KMS-11 (cell line): Measurements from ENCODE around the gene TENM3.

ENCODE experiments used
- H2AFZ ChIP-seq: fragments of 200-600 bp; sonication (generic); 2 replicates; pipeline ENCODE4 v1.6.1; 2016; ENCODE audit warnings: antibody characterized with exemption, mixed run types, low read depth
- H3K27ac ChIP-seq: fragments of 200-600 bp; sonication (generic); 2 replicates; pipeline ENCODE4 v1.6.1; 2016; ENCODE audit warnings: mild to moderate bottlenecking, mixed run types
- H3K27me3 ChIP-seq: fragments of 200-600 bp; sonication (generic); 2 replicates; pipeline ENCODE4 v1.6.1; 2017; ENCODE audit warnings: mild to moderate bottlenecking, low read depth, mixed run types, moderate library complexity; ENCODE audit not compliant: insufficient read depth
- H3K36me3 ChIP-seq: fragments of 200-600 bp; sonication (generic); 2 replicates; pipeline ENCODE4 v1.6.1; 2017; ENCODE audit warnings: mild to moderate bottlenecking, mixed run types; ENCODE audit not compliant: insufficient read depth
- H3K4me1 ChIP-seq: fragments of 200-600 bp; sonication (generic); 2 replicates; pipeline ENCODE4 v1.6.1; 2016; ENCODE audit warnings: mild to moderate bottlenecking, low read depth, mixed run types; ENCODE audit not compliant: poor library complexity, severe bottlenecking
- H3K4me2 ChIP-seq: fragments of 200-600 bp; sonication (generic); 2 replicates; pipeline ENCODE4 v1.7.0; 2016; ENCODE audit warnings: mild to moderate bottlenecking, mixed run types
- H3K4me3 ChIP-seq: fragments of 200-600 bp; sonication (generic); IDR thresholded peaks from 2 replicates; pipeline ENCODE4 v1.6.1; 2017; ENCODE audit warnings: low read depth, low read length, mixed read lengths; ENCODE audit not compliant: insufficient read depth
- H3K79me2 ChIP-seq: fragments of 200-600 bp; sonication (generic); 2 replicates; pipeline ENCODE4 v1.6.1; 2016; ENCODE audit warnings: low read depth, mixed run types; ENCODE audit not compliant: insufficient read depth
- H3K9ac ChIP-seq: fragments of 200-600 bp; sonication (generic); 2 replicates; pipeline ENCODE4 v1.6.1; 2016; ENCODE audit warnings: mild to moderate bottlenecking, mixed run types
- H4K20me1 ChIP-seq: fragments of 200-600 bp; sonication (generic); 2 replicates; pipeline ENCODE4 v1.6.1; 2016; ENCODE audit warnings: mild to moderate bottlenecking, mixed run types; ENCODE audit not compliant: insufficient read depth
- TF ChIP-seq, protein P1 (sequence below): fragments of 200-600 bp; sonication (generic); conservative IDR thresholded peaks from 2 replicates; pipeline ENCODE4 v1.6.1; 2017; ENCODE audit warnings: low read depth, mild to moderate bottlenecking, antibody characterized with exemption, low read length, moderate library complexity, mixed read lengths

The TENM3 gene

DNA sequence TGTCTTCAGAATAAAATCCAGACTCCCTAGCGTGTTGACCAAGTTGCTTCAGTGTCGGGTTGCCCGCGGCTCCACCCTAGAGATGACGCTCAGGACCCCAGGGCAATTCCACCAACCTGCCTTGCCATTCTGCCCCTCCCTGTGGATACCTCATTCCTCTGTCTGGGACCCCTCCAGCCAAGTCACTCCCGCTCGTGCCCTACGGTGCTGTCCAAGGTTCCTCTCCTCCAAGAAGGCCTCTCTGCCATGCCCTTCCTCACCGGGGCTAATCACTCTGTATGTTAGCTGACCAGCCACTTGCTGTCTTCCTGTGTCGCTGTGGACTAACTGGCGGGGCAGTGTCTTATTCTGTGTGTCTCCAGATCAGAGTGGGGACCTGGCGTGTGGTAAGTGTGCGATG is 46.6 kb downstream of the TENM3 start:
- Histone ChIP-seq H3K9ac (no peak overlapping the region), H3K27ac (no peak overlapping the region), H3K4me3 (no peak overlapping the region), H3K79me2 (no peaks in the 10 kb centered on the region), H3K27me3 (no peaks in the 10 kb centered on the region), H3K36me3 (no peaks in the 10 kb centered on the region), H3K4me1 (peaks cover 3% of the 10 kb centered on the region), H4K20me1 (no peaks in the 10 kb centered on the region), H3K4me2 (no peak overlapping the region), H2AFZ (no peak overlapping the region)
- TF ChIP-seq, protein P1, sequence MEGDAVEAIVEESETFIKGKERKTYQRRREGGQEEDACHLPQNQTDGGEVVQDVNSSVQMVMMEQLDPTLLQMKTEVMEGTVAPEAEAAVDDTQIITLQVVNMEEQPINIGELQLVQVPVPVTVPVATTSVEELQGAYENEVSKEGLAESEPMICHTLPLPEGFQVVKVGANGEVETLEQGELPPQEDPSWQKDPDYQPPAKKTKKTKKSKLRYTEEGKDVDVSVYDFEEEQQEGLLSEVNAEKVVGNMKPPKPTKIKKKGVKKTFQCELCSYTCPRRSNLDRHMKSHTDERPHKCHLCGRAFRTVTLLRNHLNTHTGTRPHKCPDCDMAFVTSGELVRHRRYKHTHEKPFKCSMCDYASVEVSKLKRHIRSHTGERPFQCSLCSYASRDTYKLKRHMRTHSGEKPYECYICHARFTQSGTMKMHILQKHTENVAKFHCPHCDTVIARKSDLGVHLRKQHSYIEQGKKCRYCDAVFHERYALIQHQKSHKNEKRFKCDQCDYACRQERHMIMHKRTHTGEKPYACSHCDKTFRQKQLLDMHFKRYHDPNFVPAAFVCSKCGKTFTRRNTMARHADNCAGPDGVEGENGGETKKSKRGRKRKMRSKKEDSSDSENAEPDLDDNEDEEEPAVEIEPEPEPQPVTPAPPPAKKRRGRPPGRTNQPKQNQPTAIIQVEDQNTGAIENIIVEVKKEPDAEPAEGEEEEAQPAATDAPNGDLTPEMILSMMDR, result no peak

DNA sequence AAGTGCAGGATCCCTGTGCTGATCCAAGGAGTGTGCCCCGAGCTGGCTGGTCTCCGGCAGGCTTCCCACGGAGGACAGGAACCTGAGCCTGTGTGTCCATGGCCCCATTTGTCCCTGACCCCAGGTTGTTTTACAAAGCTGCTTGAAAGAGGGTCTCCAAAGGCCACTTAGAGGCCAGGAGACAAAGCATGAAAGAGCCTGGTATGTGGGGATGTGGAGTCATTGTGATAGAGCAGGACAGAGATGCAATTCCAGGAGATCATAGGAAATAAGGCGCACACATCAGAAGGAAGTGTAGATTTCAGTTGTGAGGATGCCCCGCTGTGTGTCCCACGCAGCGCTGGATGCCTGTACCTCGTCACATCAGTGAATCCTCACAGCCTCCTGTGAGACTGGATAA is 48.0 kb downstream of the TENM3 start:
- H3K36me3 ChIP-seq, result no peaks in the 10 kb centered on the region
- H3K9ac ChIP-seq, result no peak overlapping the region

DNA sequence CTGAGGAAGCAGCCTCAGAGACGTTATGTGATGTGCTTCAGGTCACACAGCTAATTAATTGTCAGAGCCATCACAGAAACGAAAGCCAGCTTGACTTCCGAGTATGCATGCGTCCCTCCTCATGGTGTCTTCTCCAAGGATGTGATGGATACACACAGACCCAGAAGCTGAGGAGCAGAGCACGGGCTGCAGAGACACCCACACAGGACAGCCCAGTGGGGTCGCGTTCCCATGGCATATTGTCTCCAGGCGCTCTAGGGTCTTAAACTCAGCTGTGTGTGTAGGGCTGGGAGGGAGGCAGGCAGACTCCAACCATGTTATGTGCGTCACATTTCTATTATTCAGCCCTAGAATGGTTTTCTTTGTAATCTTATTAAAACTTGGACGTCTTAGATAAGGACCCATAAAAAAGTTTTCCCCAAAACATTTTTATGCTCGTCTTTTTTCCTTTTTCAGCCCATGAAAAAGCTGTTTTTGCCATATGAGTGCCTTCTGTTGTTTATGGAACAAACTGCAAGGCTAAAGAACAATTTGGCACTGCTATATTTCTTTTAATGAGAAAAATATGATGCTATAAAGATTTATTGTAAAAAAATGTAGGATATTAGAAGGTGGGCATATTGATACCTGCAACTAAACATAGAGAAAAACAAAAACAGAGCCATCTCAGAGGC is 48.5 kb downstream of the TENM3 start:
- peaks cover 3% of the 10 kb centered on the region for H3K4me1 ChIP-seq

More for the DNA sequence above, 48.0 kb downstream of the TENM3 start:
- no peaks in the 10 kb centered on the region for H3K79me2 ChIP-seq
- no peaks in the 10 kb centered on the region for H3K27me3 ChIP-seq
- no peaks in the 10 kb centered on the region for H4K20me1 ChIP-seq
- TF ChIP-seq, protein P1, result no peak
- H3K4me2 ChIP-seq, result no peak overlapping the region
- H3K27ac ChIP-seq, result no peak overlapping the region
- H3K4me3 ChIP-seq, result no peak overlapping the region
- no peak overlapping the region for H2AFZ ChIP-seq
- H3K4me1 ChIP-seq, result peaks cover 3% of the 10 kb centered on the region

DNA sequence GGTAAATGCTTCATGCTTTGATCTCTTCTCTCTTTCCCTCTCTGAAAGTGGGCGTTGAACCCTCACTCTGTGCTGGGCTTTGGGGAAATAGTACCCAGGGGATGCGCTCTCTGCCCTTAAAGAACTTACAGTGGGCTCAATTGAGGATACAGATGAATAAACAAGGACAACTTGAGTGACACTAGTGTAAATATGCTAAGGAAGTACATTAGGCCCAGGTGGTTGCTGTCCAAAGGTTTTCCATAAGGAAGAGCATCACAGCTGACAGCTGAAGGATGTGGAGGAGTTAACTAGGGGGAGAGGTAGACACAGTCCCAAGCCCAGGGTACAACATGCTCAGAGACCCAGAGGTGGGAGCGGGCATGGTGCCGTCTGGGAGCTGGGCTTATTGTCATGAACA is 49.4 kb downstream of the TENM3 start:
- Histone ChIP-seq H3K9ac (no peak overlapping the region), H3K36me3 (no peaks in the 10 kb centered on the region), H3K4me2 (no peak overlapping the region), H3K27me3 (no peaks in the 10 kb centered on the region), H3K27ac (no peak overlapping the region), H3K4me3 (no peak overlapping the region), H3K4me1 (peaks cover 3% of the 10 kb centered on the region), H3K79me2 (no peaks in the 10 kb centered on the region), H4K20me1 (no peaks in the 10 kb centered on the region), H2AFZ (no peak overlapping the region)
- TF ChIP-seq, protein P1, result no peak

More for the DNA sequence above, 48.5 kb downstream of the TENM3 start:
- Histone ChIP-seq H3K27ac (no peak overlapping the region), H4K20me1 (no peaks in the 10 kb centered on the region), H3K4me2 (no peak overlapping the region), H3K36me3 (no peaks in the 10 kb centered on the region), H3K79me2 (no peaks in the 10 kb centered on the region), H3K9ac (no peak overlapping the region), H2AFZ (no peak overlapping the region), H3K27me3 (no peaks in the 10 kb centered on the region), H3K4me3 (no peak overlapping the region)
- TF ChIP-seq, protein P1, result no peak
